Thymus (tissue), 11 donors: ENCODE data around the gene GLRX2. TPM values are rescaled to one million over a fixed set of nuclear protein-coding genes. Genes with fewer than 3 reads are reported as not detected.

Experiments used
- DNase-seq, 9 donors: peaks; one replicate each; pipeline ENCODE4 v3.0.0-alpha.2; 2013; ENCODE audit warnings: low spot score in 9 of 9, low read depth in 6 of 9, missing footprints in 1 of 9
- H3K27ac ChIP-seq, 2 donors: one replicate each; pipeline ENCODE4 v1.5.1; 2013; ENCODE audit warnings: control low read depth in 1 of 2, low read depth in 1 of 2, low read length in 1 of 2, mild to moderate bottlenecking in 1 of 2, moderate library complexity in 1 of 2
- H3K27me3 ChIP-seq, 2 donors: one replicate each; pipeline ENCODE4 v1.5.1; 2013; ENCODE audit warnings: low read length in 1 of 2; ENCODE audit not compliant: control insufficient read depth in 2 of 2, insufficient read depth in 1 of 2
- H3K36me3 ChIP-seq, 2 donors: one replicate each; pipeline ENCODE4 v1.5.1; 2013; ENCODE audit warnings: low read length in 1 of 2, mild to moderate bottlenecking in 1 of 2, moderate library complexity in 1 of 2; ENCODE audit not compliant: control insufficient read depth in 2 of 2, insufficient read depth in 2 of 2
- H3K4me1 ChIP-seq, 2 donors: one replicate each; pipeline ENCODE4 v1.5.1; 2013; ENCODE audit warnings: low read length in 2 of 2; ENCODE audit not compliant: control insufficient read depth in 2 of 2, insufficient read depth in 2 of 2
- H3K4me3 ChIP-seq, 2 donors: one replicate each; pipeline ENCODE4 v1.5.1; 2013; ENCODE audit warnings: low read length in 2 of 2, control low read depth in 1 of 2, mild to moderate bottlenecking in 1 of 2
- H3K9me3 ChIP-seq, 2 donors: one replicate each; pipeline ENCODE4 v1.5.1; 2013; ENCODE audit warnings: low read length in 1 of 2, mild to moderate bottlenecking in 1 of 2; ENCODE audit not compliant: control insufficient read depth in 2 of 2, insufficient read depth in 1 of 2
- WGBS: extraction: QIAGEN DNeasy Blood & Tissue Kit; methylation state at CpG from one replicate; pipeline ENCODE4 v1.1.7; 2013; 5-methylcytosine and 5-hydroxymethylcytosine counted together
- polyA plus RNA-seq: library from polyadenylated mRNA; stranded (reverse); fragments of 200-250 nt; gene quantifications from one replicate; pipeline ENCODE4 v1.2.3, GENCODE V29; 2013
- total RNA-seq: library from RNA; stranded (reverse); fragments of 120-200 nt; gene quantifications from one replicate; pipeline ENCODE4 v1.2.4, GENCODE V29; 2013
- donor health status: healthy.

Gene GLRX2
- total and polyA plus RNA-seq, 2 donors: 6.5 to 11.2 TPM

- H3K36me3 ChIP-seq: peaks cover 18 to 41% of the 10 kb centered on the region in 2 donors
- no peaks in the 10 kb centered on the region for H3K9me3 ChIP-seq
- H3K4me1 ChIP-seq: no peaks in the 10 kb centered on the region
- no peak for DNase-seq
- 95% methylated on average over 6 of the region's 6 CpGs for WGBS
- no peaks in the 10 kb centered on the region for H3K27me3 ChIP-seq
- no peak overlapping the region for H3K4me3 ChIP-seq
- no peak overlapping the region for H3K27ac ChIP-seq
Observed at GRCh38 chr1:193083365-193084088, 21.7 kb downstream of the GLRX2 start.

- no peak for DNase-seq
- WGBS: 100% methylated on average over 3 of the region's 3 CpGs
- H3K27ac ChIP-seq: no peak overlapping the region
Observed at GRCh38 chr1:193079187-193079586, 26.0 kb downstream of the GLRX2 start.

GRCh38 chr1:193077991-193078390 is 27.2 kb downstream of the GLRX2 start:
- H3K4me1 ChIP-seq: no peaks in the 10 kb centered on the region
- no peaks in the 10 kb centered on the region for H3K27me3 ChIP-seq
- H3K36me3 ChIP-seq: peaks cover 16 to 45% of the 10 kb centered on the region in 2 donors
- no peak for DNase-seq
- H3K27ac ChIP-seq: no peak overlapping the region
- no peaks in the 10 kb centered on the region for H3K9me3 ChIP-seq
- no peak overlapping the region for H3K4me3 ChIP-seq

More at GRCh38 chr1:193079187-193079586, 26.0 kb downstream of the GLRX2 start:
- Histone ChIP-seq H3K4me3 (no peak overlapping the region), H3K27me3 (no peaks in the 10 kb centered on the region), H3K36me3 (peaks cover 21 to 50% of the 10 kb centered on the region in 2 donors), H3K9me3 (no peaks in the 10 kb centered on the region), H3K4me1 (no peaks in the 10 kb centered on the region)

GRCh38 chr1:193070942-193071341 is 34.3 kb downstream of the GLRX2 start:
- no peaks in the 10 kb centered on the region for H3K9me3 ChIP-seq
- no peak for DNase-seq
- H3K36me3 ChIP-seq: peaks cover 7 to 28% of the 10 kb centered on the region in 2 donors
- H3K4me1 ChIP-seq: no peaks in the 10 kb centered on the region
- H3K27me3 ChIP-seq: no peaks in the 10 kb centered on the region
- H3K27ac ChIP-seq: no peak overlapping the region
- 94% methylated on average over 5 of the region's 5 CpGs for WGBS
- no peak overlapping the region for H3K4me3 ChIP-seq

- no peak overlapping the region for H3K4me3 ChIP-seq
- H3K36me3 ChIP-seq: peaks cover 7 to 28% of the 10 kb centered on the region in 2 donors
- H3K4me1 ChIP-seq: no peaks in the 10 kb centered on the region
- DNase-seq: no peak
- WGBS: 76% methylated on average over 2 of the region's 2 CpGs
- H3K9me3 ChIP-seq: no peaks in the 10 kb centered on the region
- no peaks in the 10 kb centered on the region for H3K27me3 ChIP-seq
- no peak overlapping the region for H3K27ac ChIP-seq
Observed at GRCh38 chr1:193070386-193070753, 34.8 kb downstream of the GLRX2 start.

GRCh38 chr1:193069748-193070385 is 35.3 kb downstream of the GLRX2 start:
- Histone ChIP-seq H3K4me1 (no peaks in the 10 kb centered on the region), H3K27ac (no peak overlapping the region), H3K36me3 (peaks cover 7 to 26% of the 10 kb centered on the region in 2 donors), H3K4me3 (no peak overlapping the region), H3K27me3 (no peaks in the 10 kb centered on the region), H3K9me3 (no peaks in the 10 kb centered on the region)
- WGBS: 94% methylated on average over 4 of the region's 4 CpGs
- no peak for DNase-seq

- H3K27ac ChIP-seq: no peak overlapping the region
- H3K27me3 ChIP-seq: no peaks in the 10 kb centered on the region
- H3K36me3 ChIP-seq: peaks cover 7 to 20% of the 10 kb centered on the region in 2 donors
- H3K4me1 ChIP-seq: no peaks in the 10 kb centered on the region
- no peaks in the 10 kb centered on the region for H3K9me3 ChIP-seq
- DNase-seq: no peak
- H3K4me3 ChIP-seq: no peak overlapping the region
Observed at GRCh38 chr1:193068013-193068412, 37.2 kb downstream of the GLRX2 start.

GRCh38 chr1:193066606-193067005 is 38.6 kb downstream of the GLRX2 start:
- Histone ChIP-seq H3K27me3 (no peaks in the 10 kb centered on the region), H3K4me1 (no peaks in the 10 kb centered on the region), H3K27ac (no peak overlapping the region), H3K9me3 (no peaks in the 10 kb centered on the region), H3K4me3 (no peak overlapping the region), H3K36me3 (peaks cover 7 to 15% of the 10 kb centered on the region in 2 donors)
- DNase-seq: no peak
- 92% methylated on average over 4 of the region's 4 CpGs for WGBS

- Histone ChIP-seq H3K4me1 (peaks cover 0 to 2% of the 10 kb centered on the region in 2 donors), H3K27me3 (no peaks in the 10 kb centered on the region), H3K4me3 (no peak overlapping the region), H3K9me3 (no peaks in the 10 kb centered on the region), H3K36me3 (peaks cover 6 to 15% of the 10 kb centered on the region in 2 donors), H3K27ac (no peak overlapping the region)
- DNase-seq: no peak
Observed at GRCh38 chr1:193065954-193066353, 39.3 kb downstream of the GLRX2 start.
